Activated CD4-positive, alpha-beta memory T cell treated with anti-CD3 and anti-CD28 coated beads for 36 hours (primary cell): Measurements from ENCODE around the gene KLHL26. TPM values are rescaled to one million over a fixed set of nuclear protein-coding genes. Genes with fewer than 3 reads are reported as not detected.

ENCODE experiments used
- CTCF ChIA-PET: fragments of 350-600 bp; sonication (Branson Sonifier 250); formaldehyde crosslinking; loops from one replicate; lab custom pipeline; 2021; ENCODE audit warnings: antibody characterized with exemption, inconsistent platforms; lab: Charles Lee
- POLR2A ChIA-PET: fragments of 350-600 bp; sonication (Branson Sonifier 250); formaldehyde crosslinking; loops from one replicate; lab custom pipeline; 2021; ENCODE audit warnings: antibody characterized with exemption; lab: Charles Lee
- DNase-seq: peaks from one replicate; pipeline ENCODE4 v3.0.0-alpha.2; 2020
- H3K27ac Mint-ChIP-seq: one replicate; pipeline ENCODE4 v1.8.0; 2021; ENCODE audit warnings: mixed read lengths
- H3K27me3 Mint-ChIP-seq: one replicate; pipeline ENCODE4 v1.8.0; 2021; ENCODE audit warnings: mixed read lengths
- H3K36me3 Mint-ChIP-seq: one replicate; pipeline ENCODE4 v1.8.0; 2021; ENCODE audit warnings: mixed read lengths
- H3K4me1 Mint-ChIP-seq: one replicate; pipeline ENCODE4 v1.8.0; 2021; ENCODE audit warnings: low read depth, mixed read lengths
- H3K4me3 Mint-ChIP-seq: one replicate; pipeline ENCODE4 v1.8.0; 2021; ENCODE audit warnings: mild to moderate bottlenecking, mixed read lengths
- H3K9me3 Mint-ChIP-seq: one replicate; pipeline ENCODE4 v1.8.0; 2021; ENCODE audit warnings: mixed read lengths
- intact Hi-C: fragments of 100-400 bp; cut with micrococcal nuclease; formaldehyde crosslinking; loops from one replicate; pipeline ENCODE4 v1.15.1; 2023
- total RNA-seq, 2 experiments: library from RNA; stranded (reverse); gene quantifications; one replicate each; pipeline ENCODE4 v1.2.3, GENCODE V29; 2021

The KLHL26 gene
- total RNA-seq, 2 experiments from 2014 or later: 10.7 to 11.0 TPM

DNA sequence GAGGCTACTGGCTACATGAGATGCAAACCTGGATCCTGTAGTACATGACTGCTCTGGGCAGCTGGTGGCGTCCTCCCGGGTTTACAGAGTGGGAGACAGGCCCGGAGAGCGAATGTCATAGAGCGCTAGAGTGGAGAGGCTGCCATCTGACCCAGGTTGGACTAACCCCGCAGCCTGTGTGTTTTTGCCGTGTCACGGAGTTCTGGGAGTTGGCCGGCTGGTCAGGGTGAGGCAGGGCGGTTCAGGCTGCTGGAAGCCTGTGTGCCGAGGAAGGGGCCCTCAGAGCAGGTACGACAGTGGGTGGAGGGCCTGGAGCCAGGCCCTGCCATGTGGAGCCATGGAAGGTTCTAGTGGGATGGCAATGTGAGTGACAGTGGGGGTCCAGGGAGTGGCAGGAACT lies 59.2 kb downstream of the KLHL26 start:
- no peak overlapping the region for H3K4me3 Mint-ChIP-seq
- POLR2A ChIA-PET: no interaction called here
- no peaks in the 10 kb centered on the region for H3K36me3 Mint-ChIP-seq
- no peak overlapping the region for H3K27ac Mint-ChIP-seq
- CTCF ChIA-PET: no interaction called here
- no peaks in the 10 kb centered on the region for H3K9me3 Mint-ChIP-seq
- DNase-seq: no peak
- intact Hi-C loops: no loop called here
- peaks cover 27% of the 10 kb centered on the region for H3K4me1 Mint-ChIP-seq
- no peaks in the 10 kb centered on the region for H3K27me3 Mint-ChIP-seq

- Mint-ChIP-seq H3K9me3 (no peaks in the 10 kb centered on the region), H3K4me1 (peaks cover 31% of the 10 kb centered on the region), H3K4me3 (no peak overlapping the region), H3K27me3 (no peaks in the 10 kb centered on the region), H3K36me3 (no peaks in the 10 kb centered on the region), H3K27ac (no peak overlapping the region)
- intact Hi-C loops: no loop called here
- DNase-seq: no peak
- POLR2A ChIA-PET: interaction anchor here (1.1 kb wide), 1 partner anchor 135 kb away, joined by 3 read pairs; no protein-coding TSS in a partner anchor
- CTCF ChIA-PET: no interaction called here
Observed at GRCh38 chr19:18697680-18698079, 60.9 kb downstream of the KLHL26 start.

DNA sequence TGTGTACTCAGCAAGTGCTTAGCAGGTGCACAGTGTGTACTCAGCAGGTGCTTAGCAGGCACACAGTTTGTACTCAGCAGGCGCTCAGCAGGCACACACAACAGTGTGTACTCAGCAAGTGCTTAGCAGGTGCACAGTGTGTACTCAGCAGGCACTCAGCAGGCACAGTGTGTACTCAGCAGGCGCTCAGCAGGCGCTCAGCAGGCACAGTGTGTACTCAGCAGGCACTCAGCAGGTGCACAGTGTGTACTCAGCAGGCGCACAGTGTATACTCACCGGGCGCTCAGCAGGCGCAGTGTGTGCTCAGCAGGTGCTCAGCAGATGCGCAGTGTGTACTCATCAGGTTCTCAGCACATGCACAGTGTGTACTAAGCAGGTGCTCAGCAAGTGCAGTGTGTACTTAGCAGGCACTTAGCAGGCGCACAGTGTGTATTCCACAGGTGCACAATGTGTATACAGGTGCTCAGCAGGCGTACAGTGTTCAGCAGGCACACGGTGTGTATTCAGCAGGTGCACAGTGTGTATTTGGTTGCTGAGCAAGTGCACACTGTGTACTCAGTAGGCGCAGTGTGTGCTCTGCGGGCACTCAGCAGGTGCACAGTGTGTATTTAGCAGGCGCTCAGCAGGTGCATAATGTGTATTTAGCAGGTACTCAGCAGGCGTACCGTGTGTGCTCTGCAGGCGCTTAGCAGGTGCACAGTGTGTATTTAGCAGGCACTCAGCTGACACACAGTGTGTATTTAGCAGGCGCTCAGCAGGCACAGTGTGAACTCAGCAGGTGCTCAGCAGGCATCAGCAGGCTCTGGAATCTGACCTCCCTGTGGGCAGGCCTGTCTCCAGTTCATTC lies 61.7 kb downstream of the KLHL26 start:
- CTCF ChIA-PET: no interaction called here
- Mint-ChIP-seq H3K36me3 (no peaks in the 10 kb centered on the region), H3K27ac (no peak overlapping the region), H3K9me3 (no peaks in the 10 kb centered on the region), H3K27me3 (no peaks in the 10 kb centered on the region), H3K4me3 (no peak overlapping the region), H3K4me1 (peaks cover 31% of the 10 kb centered on the region)
- DNase-seq: no peak
- POLR2A ChIA-PET: no interaction called here
- intact Hi-C loops: no loop called here

GRCh38 chr19:18699403-18700054 lies 62.7 kb downstream of the KLHL26 start:
- peak overlapping the region; percentile 65 for H3K4me3 Mint-ChIP-seq
- H3K4me1 Mint-ChIP-seq: peaks cover 31% of the 10 kb centered on the region
- no peaks in the 10 kb centered on the region for H3K36me3 Mint-ChIP-seq
- intact Hi-C loops: no loop called here
- H3K9me3 Mint-ChIP-seq: no peaks in the 10 kb centered on the region
- POLR2A ChIA-PET: interaction anchor here (0.6 to 1.0 kb wide), 2 partner anchors 220 to 410 kb away, joined by 4 read pairs; partner anchors contain the start of genes COPE and DDX49
- H3K27me3 Mint-ChIP-seq: no peaks in the 10 kb centered on the region
- H3K27ac Mint-ChIP-seq: peak overlapping the region; percentile 26
- CTCF ChIA-PET: no interaction called here
- DNase-seq: no peak

DNA sequence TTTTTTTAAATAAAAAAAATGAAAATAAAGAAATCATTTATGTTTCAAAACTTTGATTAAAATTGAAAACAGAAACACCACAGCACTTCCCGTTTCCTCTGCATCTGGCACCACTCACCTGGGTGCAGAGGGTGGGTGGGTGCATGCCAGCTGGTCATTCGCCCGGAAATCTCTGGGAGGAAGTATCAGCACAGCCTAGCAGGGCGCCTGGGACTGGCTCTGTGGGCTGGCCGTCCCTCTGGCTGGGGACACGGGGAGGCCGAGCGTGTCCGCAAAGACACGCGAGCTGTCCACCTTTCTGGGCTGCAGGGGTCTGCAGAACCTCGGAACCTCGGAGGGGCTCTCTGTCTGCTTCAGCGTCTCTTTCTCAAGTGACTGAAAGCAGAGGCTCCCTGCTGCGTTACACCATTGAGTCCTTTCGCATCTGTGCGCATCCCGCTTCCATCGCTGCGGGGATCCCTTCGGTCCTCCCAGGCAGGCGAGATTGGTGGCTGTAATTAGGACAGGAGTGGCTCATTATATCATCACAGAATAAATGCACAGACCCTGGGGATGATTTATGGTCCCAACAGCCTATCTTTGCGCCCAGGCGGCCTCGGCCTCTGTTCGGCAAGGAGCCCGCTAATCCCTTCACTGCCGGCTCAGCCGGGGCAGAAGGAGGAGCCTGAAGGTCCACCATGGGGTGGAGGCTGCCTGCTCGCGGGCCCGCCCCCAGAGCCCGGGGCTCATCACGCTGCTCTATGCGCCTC lies 63.8 kb downstream of the KLHL26 start:
- peak overlapping the region; percentile 55 for H3K4me3 Mint-ChIP-seq
- ChIA-PET CTCF (interaction anchor here (0.8 kb wide), 1 partner anchor 147 kb away, joined by 5 read pairs; no protein-coding TSS in a partner anchor), POLR2A (interaction anchor here (0.6 to 1.0 kb wide), 2 partner anchors 219 to 409 kb away, joined by 4 read pairs; partner anchors contain the start of genes COPE and DDX49)
- H3K27me3 Mint-ChIP-seq: no peaks in the 10 kb centered on the region
- H3K4me1 Mint-ChIP-seq: peaks cover 31% of the 10 kb centered on the region
- H3K27ac Mint-ChIP-seq: peak overlapping the region; percentile 28
- peak; percentile 76 for DNase-seq
- H3K9me3 Mint-ChIP-seq: no peaks in the 10 kb centered on the region
- intact Hi-C loops: no loop called here
- no peaks in the 10 kb centered on the region for H3K36me3 Mint-ChIP-seq

- intact Hi-C loops: no loop called here
- H3K27ac Mint-ChIP-seq: no peak overlapping the region
Observed at GRCh38 chr19:18701250-18701608, 64.4 kb downstream of the KLHL26 start.

GRCh38 chr19:18704054-18704453 lies 67.2 kb downstream of the KLHL26 start:
- ChIA-PET POLR2A (no interaction called here), CTCF (interaction anchor here (1.0 kb wide), 1 partner anchor 243 kb away, joined by 4 read pairs; no protein-coding TSS in a partner anchor)
- Mint-ChIP-seq H3K9me3 (no peaks in the 10 kb centered on the region), H3K4me3 (no peak overlapping the region), H3K27ac (no peak overlapping the region), H3K4me1 (peaks cover 23% of the 10 kb centered on the region), H3K36me3 (no peaks in the 10 kb centered on the region), H3K27me3 (no peaks in the 10 kb centered on the region)
- intact Hi-C loops: no loop called here
- DNase-seq: no peak

More at GRCh38 chr19:18701250-18701608, 64.4 kb downstream of the KLHL26 start:
- H3K4me3 Mint-ChIP-seq: peak overlapping the region; percentile 55
- DNase-seq: no peak
- CTCF ChIA-PET: no interaction called here
- H3K9me3 Mint-ChIP-seq: no peaks in the 10 kb centered on the region
- H3K27me3 Mint-ChIP-seq: no peaks in the 10 kb centered on the region
- no peaks in the 10 kb centered on the region for H3K36me3 Mint-ChIP-seq
- POLR2A ChIA-PET: no interaction called here
- H3K4me1 Mint-ChIP-seq: peaks cover 31% of the 10 kb centered on the region

DNA sequence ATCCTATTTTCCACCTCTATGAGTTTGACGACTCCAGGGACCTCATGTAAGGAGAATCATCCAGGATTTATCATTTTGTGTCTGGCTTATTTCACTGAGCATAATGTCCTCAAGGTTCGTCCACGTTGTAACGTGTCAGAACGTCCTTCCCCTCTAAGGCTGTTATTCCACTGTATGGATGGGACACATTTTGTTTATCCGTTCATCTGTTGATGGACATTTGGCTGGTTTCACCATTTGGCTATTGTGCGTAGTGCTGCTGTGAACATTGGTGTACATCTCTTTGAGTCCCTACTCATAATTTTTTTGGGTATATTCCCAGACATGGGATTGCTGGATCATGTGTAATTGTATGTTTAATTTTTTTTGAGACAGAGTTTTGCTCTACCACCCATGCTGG lies 68.1 kb downstream of the KLHL26 start:
- no peaks in the 10 kb centered on the region for H3K27me3 Mint-ChIP-seq
- H3K4me3 Mint-ChIP-seq: no peak overlapping the region
- intact Hi-C loops: no loop called here
- no peaks in the 10 kb centered on the region for H3K9me3 Mint-ChIP-seq
- H3K36me3 Mint-ChIP-seq: no peaks in the 10 kb centered on the region
- peaks cover 13% of the 10 kb centered on the region for H3K4me1 Mint-ChIP-seq
- ChIA-PET CTCF (no interaction called here), POLR2A (no interaction called here)
- no peak for DNase-seq
- H3K27ac Mint-ChIP-seq: no peak overlapping the region

- POLR2A ChIA-PET: no interaction called here
- no peak for DNase-seq
- Mint-ChIP-seq H3K4me3 (no peak overlapping the region), H3K27ac (no peak overlapping the region), H3K9me3 (no peaks in the 10 kb centered on the region), H3K36me3 (no peaks in the 10 kb centered on the region), H3K27me3 (no peaks in the 10 kb centered on the region), H3K4me1 (no peaks in the 10 kb centered on the region)
- intact Hi-C loops: no loop called here
- CTCF ChIA-PET: no interaction called here
Observed at GRCh38 chr19:18708452-18709231, 71.8 kb downstream of the KLHL26 start.

DNA sequence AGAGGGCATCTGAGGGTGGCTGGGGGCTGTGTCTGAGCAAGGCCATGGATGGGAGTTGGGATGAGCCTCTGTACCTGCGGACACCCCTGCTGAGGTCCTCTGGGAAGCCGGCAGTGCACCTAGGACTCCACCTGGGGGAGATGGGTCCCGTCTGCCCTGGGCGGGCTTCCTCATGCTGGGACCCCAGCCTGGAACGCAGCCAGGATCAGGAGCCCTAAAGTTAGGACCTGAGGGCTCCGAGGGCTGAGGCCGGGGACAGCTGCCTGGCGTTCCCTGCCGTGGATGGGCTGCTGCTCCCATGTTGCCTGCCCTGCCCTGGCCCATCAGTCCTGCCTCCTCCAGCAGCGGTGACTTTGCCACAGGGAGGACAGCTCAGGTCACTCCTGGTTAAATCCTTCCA lies 72.7 kb downstream of the KLHL26 start:
- ChIA-PET POLR2A (no interaction called here), CTCF (no interaction called here)
- H3K36me3 Mint-ChIP-seq: no peaks in the 10 kb centered on the region
- no peak for DNase-seq
- no peak overlapping the region for H3K4me3 Mint-ChIP-seq
- H3K9me3 Mint-ChIP-seq: no peaks in the 10 kb centered on the region
- no peaks in the 10 kb centered on the region for H3K4me1 Mint-ChIP-seq
- H3K27ac Mint-ChIP-seq: no peak overlapping the region
- no peaks in the 10 kb centered on the region for H3K27me3 Mint-ChIP-seq
- intact Hi-C loops: no loop called here

- ChIA-PET POLR2A (no interaction called here), CTCF (no interaction called here)
- intact Hi-C loops: no loop called here
- Mint-ChIP-seq H3K36me3 (no peaks in the 10 kb centered on the region), H3K27me3 (no peaks in the 10 kb centered on the region), H3K4me1 (no peaks in the 10 kb centered on the region), H3K27ac (no peak overlapping the region), H3K4me3 (no peak overlapping the region), H3K9me3 (no peaks in the 10 kb centered on the region)
- DNase-seq: no peak
Observed at GRCh38 chr19:18710186-18710585, 73.4 kb downstream of the KLHL26 start.
